ENCODE results near the gene SPRN. TPM values are rescaled to one million over a fixed set of nuclear protein-coding genes. Genes with fewer than 3 reads are reported as not detected.
A peak's percentile ranks its signal among the peaks of the same experiment; 100 is the strongest.

Gene SPRN
- total RNA-seq, 6 experiments from 2014 or later, result 0.07 to 15.1 (median 0.11) TPM; not detected in 1

GRCh38 chr10:133454204-133454893, 29.9 kb upstream of the SPRN start:
- intact Hi-C loops (cut with DNase I), result no loop called here
- H3K9me3 ChIP-seq, result no peaks in the 10 kb centered on the region
- no peak overlapping the region for H3K4me3 ChIP-seq
- no peak overlapping the region for H3K27ac ChIP-seq
- H3K36me3 ChIP-seq, result no peaks in the 10 kb centered on the region
- peak in 2 of 3 donors; percentile 20 to 37 for DNase-seq
- 73% methylated on average over 4 of the region's 10 CpGs for WGBS (ENCODE audit: insufficient coverage, low coverage, low lambda C conversion rate, missing lambda C conversion rate)
- TF ChIP-seq POLR2A (IDR thresholded peaks at IDR 0.05) (no peak), CTCF (IDR thresholded peaks at IDR 0.05) (no peak)
- H3K27me3 ChIP-seq, result no peaks in the 10 kb centered on the region
- no peak for ATAC-seq
- H3K4me1 ChIP-seq, result no peaks in the 10 kb centered on the region

GRCh38 chr10:133453516-133454203, 29.2 kb upstream of the SPRN start, which contains the start of gene SCART1:
SCART1 (plus strand) TSS chr10:133453945; CDS start chr10:133453998, 53 bp downstream.
- intact Hi-C loops (cut with DNase I), result no loop called here
- ATAC-seq, result no peak
- H3K4me3 ChIP-seq, result no peak within 1 kb of the TSS
- H3K36me3 ChIP-seq, result no peaks in the 10 kb centered on the region
- 83% methylated on average over 1 of the region's 11 CpGs for WGBS (ENCODE audit: insufficient coverage, low coverage, low lambda C conversion rate, missing lambda C conversion rate)
- TF ChIP-seq POLR2A (IDR thresholded peaks at IDR 0.05) (no peak), CTCF (IDR thresholded peaks at IDR 0.05) (no peak)
- no peaks in the 10 kb centered on the region for H3K27me3 ChIP-seq
- peak in 1 of 3 donors; percentile 39 for DNase-seq
- no peaks in the 10 kb centered on the region for H3K4me1 ChIP-seq
- no peak within 1 kb of the TSS for H3K27ac ChIP-seq
- peaks cover 0 to 5% (median 0%) of the 10 kb centered on the region in 4 donors for H3K9me3 ChIP-seq

GRCh38 chr10:133452453-133452852, 28.0 kb upstream of the SPRN start:
- Histone ChIP-seq H3K27me3 (no peaks in the 10 kb centered on the region), H3K27ac (no peak overlapping the region), H3K4me1 (no peaks in the 10 kb centered on the region), H3K4me3 (no peak overlapping the region), H3K36me3 (no peaks in the 10 kb centered on the region), H3K9me3 (peaks cover 0 to 17% (median 2%) of the 10 kb centered on the region in 4 donors)
- no peak for ATAC-seq
- WGBS (ENCODE audit: insufficient coverage, low coverage, low lambda C conversion rate, missing lambda C conversion rate), result 83% methylated on average over 4 of the region's 4 CpGs
- DNase-seq, result no peak
- intact Hi-C loops (cut with DNase I), result no loop called here
- TF ChIP-seq POLR2A (IDR thresholded peaks at IDR 0.05) (no peak), CTCF (IDR thresholded peaks at IDR 0.05) (no peak)

- Histone ChIP-seq H3K27ac (no peak overlapping the region), H3K4me1 (no peaks in the 10 kb centered on the region), H3K36me3 (no peaks in the 10 kb centered on the region), H3K27me3 (no peaks in the 10 kb centered on the region), H3K4me3 (no peak overlapping the region), H3K9me3 (peaks cover 0 to 18% (median 5%) of the 10 kb centered on the region in 4 donors)
- ATAC-seq, result no peak
- TF ChIP-seq POLR2A (IDR thresholded peaks at IDR 0.05) (no peak), CTCF (IDR thresholded peaks at IDR 0.05) (no peak)
- WGBS (ENCODE audit: insufficient coverage, low coverage, low lambda C conversion rate, missing lambda C conversion rate), result 45% methylated on average over 4 of the region's 4 CpGs
- no peak for DNase-seq
- intact Hi-C loops (cut with DNase I), result no loop called here
These were observed 26.9 kb upstream of the SPRN start for GRCh38 chr10:133451346-133451745.

Measured in right lobe of liver (tissue), 6 donors.